Epithelial cell of alveolus of lung (primary cell): Measurements from ENCODE around the gene TEX28. TPM values are rescaled to one million over a fixed set of nuclear protein-coding genes. Genes with fewer than 3 reads are reported as not detected.

Experiments used
- total RNA-seq: library from RNA; depleted of rRNA; stranded (reverse); fragments of >200 nt; gene quantifications from 2 replicates; pipeline ENCODE4 v1.2.1, GENCODE V29; 2015

The TEX28 gene
- not detected in 2 replicates for total RNA-seq

GRCh38 chrX:154294791-154295574 is at the start of gene TEX28:
Gene TEX28, minus strand, starts transcription at chrX:154295124. Its CDS starts 3,007 bp downstream, at chrX:154292117.

GRCh38 chrX:154295664-154296310 is 863 bp upstream of the TEX28 start, which contains the start of gene TKTL1:
Gene TKTL1, plus strand, starts transcription at chrX:154295795. Its CDS starts 65 bp downstream, at chrX:154295860.

GRCh38 chrX:154257282-154257681 is 37.6 kb downstream of the TEX28 start, which contains the start of gene OPN1MW3:
Gene OPN1MW3, plus strand, starts transcription at chrX:154257582. Its CDS starts 38 bp downstream, at chrX:154257620.

Other genes starting within 250 kb of the TEX28 start
- 21.2 and 24.4 TPM in 2 replicates for gene MECP2, start 197.4 kb downstream of the TEX28 start, total RNA-seq
- gene OPN1LW, start 150.9 kb downstream of the TEX28 start, total RNA-seq = not detected in 2 replicates
- not detected in 2 replicates for gene OPN1MW, start 112.5 kb downstream of the TEX28 start, total RNA-seq
- gene OPN1MW2, start 75.4 kb downstream of the TEX28 start, total RNA-seq = not detected in 2 replicates
- not detected in 2 replicates for gene OPN1MW3, start 37.5 kb downstream of the TEX28 start, total RNA-seq
- gene TKTL1, start 671 bp upstream of the TEX28 start, total RNA-seq = not detected in 2 replicates
- 745 and 2,487 TPM in 2 replicates for gene FLNA, start 79.5 kb upstream of the TEX28 start, total RNA-seq
- gene EMD, start 84.2 kb upstream of the TEX28 start, total RNA-seq = 66.7 and 79.0 TPM in 2 replicates
- 7,452 and 8,826 TPM in 2 replicates for gene RPL10, start 103.3 kb upstream of the TEX28 start, total RNA-seq
- 47.1 and 58.0 TPM in 2 replicates for gene DNASE1L1, start 114.1 kb upstream of the TEX28 start, total RNA-seq
- gene TAFAZZIN, start 116.4 kb upstream of the TEX28 start, total RNA-seq = 15.8 and 28.1 TPM in 2 replicates
- gene ATP6AP1, start 133.6 kb upstream of the TEX28 start, total RNA-seq = 46.5 and 60.7 TPM in 2 replicates
- 77.9 and 123 TPM in 2 replicates for gene GDI1, start 142.0 kb upstream of the TEX28 start, total RNA-seq
- gene FAM50A, start 149.0 kb upstream of the TEX28 start, total RNA-seq = 40.3 and 53.5 TPM in 2 replicates
- 7.2 and 14.2 TPM in 2 replicates for gene PLXNA3, start 163.2 kb upstream of the TEX28 start, total RNA-seq
- gene LAGE3, start 184.2 kb upstream of the TEX28 start, total RNA-seq = 22.4 and 30.4 TPM in 2 replicates
- 42.8 and 49.4 TPM in 2 replicates for gene UBL4A, start 191.5 kb upstream of the TEX28 start, total RNA-seq
- gene SLC10A3, start 195.5 kb upstream of the TEX28 start, total RNA-seq = 29.9 and 37.5 TPM in 2 replicates
- 33.1 and 37.7 TPM in 2 replicates for gene FAM3A, start 221.1 kb upstream of the TEX28 start, total RNA-seq